GM18909 (cell line): ENCODE results near the gene SULT1C3.
"Not testable (repeated sequence)": the region's sequence is repeated elsewhere in the genome, so short reads cannot be mapped to it uniquely, and the experiment has no call there.

Experiments
- ATAC-seq: cut with Tn5 transposase; IDR thresholded peaks from one replicate; pipeline ENCODE4 v1.9.1; 2021; ENCODE audit warnings: mild to moderate bottlenecking; ENCODE audit not compliant: unreplicated experiment, poor library complexity

The SULT1C3 gene

DNA sequence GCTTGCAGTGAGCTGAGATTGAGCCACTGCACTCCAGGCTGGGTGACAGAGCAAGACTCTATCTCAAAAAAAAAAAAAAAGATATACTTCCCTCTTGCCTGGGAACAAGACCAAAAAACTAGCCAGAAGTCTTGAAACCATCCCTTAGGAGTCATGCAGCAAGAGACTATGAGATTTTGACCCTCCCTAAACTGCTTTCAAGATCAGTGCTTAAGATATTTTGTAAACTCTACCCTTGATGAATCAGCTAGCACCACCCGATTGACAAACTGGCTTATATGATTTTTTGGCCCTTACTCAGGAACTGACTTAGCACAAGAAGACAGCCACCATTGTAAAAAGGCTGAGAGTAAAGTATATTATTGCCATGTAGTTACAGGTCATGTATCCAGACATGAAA lies 3.8 kb downstream of the SULT1C3 start:
- ATAC-seq, result no peak

DNA sequence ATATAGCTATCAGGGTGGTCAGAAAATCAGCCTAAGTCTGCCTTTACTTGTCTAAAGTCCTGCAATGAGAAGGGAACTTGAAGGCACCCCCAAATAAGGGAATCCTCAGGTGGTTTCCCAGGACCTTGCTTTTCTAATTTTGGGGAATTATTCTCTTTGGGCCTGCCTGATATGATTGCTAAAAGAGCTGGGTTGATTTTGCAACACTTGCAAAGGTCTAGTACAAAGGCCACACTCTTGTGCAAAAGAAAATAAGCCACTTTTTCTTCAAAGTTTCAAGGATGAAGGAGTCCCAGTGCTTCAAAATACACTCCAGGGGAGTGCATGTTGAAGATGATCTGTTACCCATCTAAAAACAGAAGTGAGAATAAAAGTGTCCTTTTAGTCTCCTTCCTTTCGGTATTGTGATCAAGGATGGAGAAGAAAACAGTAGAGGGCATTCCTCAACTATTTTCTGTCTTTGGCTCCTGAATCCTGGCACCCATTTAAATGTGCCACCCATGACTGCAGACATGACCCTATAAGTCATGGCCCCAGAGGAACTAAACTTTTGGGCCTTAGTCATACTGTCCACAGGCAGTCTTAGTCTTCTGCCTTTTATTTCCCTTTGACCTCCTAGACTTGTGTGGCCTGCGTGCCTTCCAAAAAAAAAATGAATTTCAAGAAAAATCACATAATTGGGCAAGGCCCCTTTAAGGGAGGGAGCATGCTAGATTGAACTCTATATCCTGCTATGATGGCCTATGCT lies 5.1 kb downstream of the SULT1C3 start:
- no peak for ATAC-seq

DNA sequence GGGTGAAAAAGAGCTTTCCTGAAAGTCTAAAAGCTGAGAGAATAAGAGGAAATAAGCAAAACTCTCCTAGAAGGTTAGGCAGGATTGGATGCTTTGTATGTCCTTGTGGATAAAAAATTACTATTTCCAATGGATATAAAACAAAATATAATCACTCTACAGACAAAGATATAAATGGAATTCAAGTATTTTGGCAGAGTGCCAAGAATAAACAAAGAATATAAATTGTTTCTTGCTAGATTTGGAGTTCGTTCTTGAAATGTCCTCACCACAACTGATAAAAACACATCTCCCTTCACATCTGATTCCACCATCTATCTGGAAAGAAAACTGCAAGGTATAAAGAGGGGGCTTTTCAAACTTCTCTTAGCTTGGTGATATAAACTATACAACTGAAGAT lies 13.3 kb downstream of the SULT1C3 start:
- no peak for ATAC-seq

DNA sequence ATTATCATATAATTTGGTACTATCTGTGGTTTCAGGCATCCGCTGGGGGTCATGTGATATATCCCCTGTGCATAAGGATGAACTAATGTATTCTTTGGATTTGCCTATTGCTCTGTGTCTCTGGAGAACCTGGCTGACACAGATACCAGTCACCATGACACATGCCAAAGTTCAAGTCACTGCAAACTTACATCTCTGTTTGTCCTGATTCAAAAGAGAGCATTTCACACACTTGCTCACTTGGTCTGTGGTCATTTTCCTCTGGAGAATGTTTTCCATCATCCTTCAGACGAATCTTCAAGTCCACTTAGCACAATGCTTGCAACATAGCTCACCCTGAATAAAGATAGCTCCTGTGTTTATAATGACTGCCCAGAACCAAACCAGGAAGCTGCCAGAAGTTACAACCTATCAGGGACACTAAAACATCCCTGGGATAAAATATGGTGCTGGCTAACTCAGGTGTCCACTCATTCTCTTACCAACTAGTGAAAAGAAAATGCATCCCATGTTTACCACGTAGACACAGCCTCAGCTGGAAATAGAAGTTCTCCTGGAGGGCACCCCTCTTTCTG lies 18.1 kb downstream of the SULT1C3 start:
- ATAC-seq, result no peak

DNA sequence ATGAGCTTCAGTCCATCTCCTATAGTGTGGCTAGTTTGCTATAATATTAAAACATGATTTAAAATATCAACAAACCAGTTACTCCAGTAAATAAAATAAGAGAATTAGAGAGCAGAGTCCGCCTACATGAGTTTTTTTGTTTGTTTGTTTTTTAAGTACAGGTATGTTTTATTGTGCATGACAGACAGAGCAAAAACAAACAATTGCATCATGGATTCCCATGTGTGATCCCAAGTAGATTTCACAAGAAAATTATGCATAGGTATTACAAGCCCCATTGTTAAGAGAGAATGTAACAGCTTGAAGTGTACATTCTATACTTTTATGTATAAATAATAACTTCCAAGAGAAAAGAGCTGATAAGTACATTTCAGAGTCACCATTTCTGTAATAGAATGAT lies 21.0 kb downstream of the SULT1C3 start:
- ATAC-seq, result no peak

DNA sequence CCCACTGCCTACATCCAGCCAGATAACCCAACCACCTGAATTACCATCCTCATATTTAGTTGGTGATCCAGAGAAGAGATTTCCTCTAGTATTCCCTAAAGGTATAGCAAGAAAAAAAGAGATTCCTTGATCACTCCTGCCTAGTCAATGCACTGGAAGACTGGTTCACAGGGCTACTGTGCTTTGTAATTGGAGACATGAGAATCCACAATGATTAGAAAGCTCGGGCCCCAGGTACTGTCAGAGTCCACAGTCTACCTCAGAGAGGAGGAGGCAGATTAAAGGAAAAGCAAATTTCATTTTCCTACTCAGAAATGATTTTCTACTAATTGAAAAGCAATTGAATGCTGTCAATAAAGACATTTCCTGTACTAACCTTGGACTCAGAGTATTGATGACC lies 22.3 kb downstream of the SULT1C3 start:
- ATAC-seq, result no peak

- ATAC-seq, result no peak
Measured at GRCh38 chr2:108263401-108263800, 23.6 kb downstream of the SULT1C3 start.

DNA sequence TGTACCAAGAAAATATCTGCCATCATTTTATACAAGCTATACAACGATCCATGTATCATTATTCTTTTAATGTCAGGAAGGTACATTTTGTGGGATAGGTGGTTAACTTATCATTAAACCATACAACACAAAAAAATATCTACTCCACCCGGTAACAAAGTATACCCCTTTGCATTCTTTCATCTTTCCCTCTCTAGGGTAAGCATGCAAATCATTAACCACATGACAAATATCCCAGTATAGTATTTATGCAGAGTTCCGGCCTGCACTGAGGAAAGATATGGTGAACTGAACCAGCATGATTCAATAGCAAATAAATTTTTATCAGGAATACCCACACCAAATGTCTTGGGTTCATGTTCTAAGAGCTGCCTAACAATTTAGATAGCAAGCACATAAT lies 26.4 kb downstream of the SULT1C3 start:
- no peak for ATAC-seq

DNA sequence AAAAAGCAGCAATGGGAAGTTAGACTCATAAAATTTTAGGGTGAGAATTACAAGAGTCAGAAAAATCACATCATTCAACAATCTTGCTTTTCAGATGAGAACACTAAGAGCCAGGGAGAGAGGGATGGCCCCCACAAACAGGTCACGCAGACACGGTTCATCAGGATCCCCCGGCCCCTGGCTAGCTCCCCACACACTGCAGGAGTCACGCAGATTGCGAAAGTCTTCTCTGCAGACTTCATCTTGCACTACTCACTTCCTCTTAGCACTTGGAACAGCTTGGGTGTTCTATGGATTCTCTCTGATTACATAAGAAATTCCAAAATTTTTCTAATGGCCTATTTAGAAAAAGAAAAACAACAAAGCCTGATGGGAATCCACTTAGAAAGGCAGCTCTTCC lies 27.3 kb downstream of the SULT1C3 start:
- ATAC-seq, result no peak

- ATAC-seq, result no peak
Measured at GRCh38 chr2:108268001-108268400, 28.2 kb downstream of the SULT1C3 start.

- no peak for ATAC-seq
Measured at GRCh38 chr2:108270346-108270745, 30.6 kb downstream of the SULT1C3 start.

DNA sequence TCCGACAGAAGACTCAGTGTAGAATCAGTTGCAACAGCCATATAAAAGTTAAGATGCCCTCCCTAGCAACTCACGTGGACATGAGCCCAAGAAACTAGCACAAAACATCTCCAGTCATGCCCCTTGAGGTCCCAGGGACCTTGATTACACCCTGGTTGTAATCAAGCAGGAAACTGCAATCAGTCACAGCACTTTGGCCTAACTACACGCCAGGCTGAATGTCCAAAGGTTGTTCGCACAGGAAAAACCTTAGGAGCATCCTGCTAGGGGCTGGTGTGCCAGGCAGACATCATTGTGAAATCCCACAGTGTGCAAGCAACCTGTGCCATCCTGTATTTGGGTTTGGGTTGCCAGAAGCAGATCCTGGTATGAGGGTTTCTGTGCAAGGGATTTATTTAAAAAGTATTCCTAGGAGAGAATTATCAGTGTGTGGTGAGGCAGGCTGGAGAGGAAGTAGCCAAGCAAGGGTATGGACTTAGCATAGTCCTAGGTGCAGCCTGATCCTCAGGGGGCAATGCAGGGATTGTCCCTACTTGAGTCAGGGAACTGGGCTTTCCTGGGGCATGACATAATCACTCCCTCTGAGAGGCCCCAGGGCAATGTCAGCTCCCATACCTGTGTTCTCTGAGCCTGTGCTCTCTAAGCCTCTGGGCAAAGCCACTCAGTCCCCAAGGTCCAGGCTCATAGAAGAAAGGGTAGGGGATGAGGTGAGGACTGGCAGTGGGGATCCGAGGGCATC lies 31.2 kb downstream of the SULT1C3 start:
- ATAC-seq, result no peak

DNA sequence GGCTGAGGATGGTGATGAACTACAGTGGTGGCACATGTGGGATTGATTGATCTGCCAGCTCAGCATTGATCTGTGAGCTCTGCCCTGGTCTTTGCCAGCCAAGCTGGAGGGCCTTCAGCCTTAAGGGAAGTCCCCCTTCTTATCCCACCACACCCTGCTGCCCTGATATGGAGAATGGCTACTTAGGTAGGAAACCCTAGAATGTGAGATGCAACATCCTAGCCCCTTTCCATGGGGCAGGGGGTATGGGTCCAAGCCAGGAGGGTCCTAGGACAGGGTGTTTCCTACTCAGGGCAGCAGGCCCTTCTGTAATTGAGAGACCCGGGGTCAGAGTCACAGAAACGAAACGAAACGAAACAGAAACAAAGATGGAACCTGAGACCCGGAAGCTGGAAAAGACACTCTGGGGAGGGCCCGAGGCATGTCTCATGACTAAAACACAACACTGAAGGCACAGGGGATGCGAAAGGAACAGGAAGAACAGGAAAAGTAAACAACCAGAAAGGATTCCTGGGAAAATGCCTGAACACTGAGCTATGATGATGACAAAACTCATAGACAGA lies 32.0 kb downstream of the SULT1C3 start:
- ATAC-seq, result no peak

DNA sequence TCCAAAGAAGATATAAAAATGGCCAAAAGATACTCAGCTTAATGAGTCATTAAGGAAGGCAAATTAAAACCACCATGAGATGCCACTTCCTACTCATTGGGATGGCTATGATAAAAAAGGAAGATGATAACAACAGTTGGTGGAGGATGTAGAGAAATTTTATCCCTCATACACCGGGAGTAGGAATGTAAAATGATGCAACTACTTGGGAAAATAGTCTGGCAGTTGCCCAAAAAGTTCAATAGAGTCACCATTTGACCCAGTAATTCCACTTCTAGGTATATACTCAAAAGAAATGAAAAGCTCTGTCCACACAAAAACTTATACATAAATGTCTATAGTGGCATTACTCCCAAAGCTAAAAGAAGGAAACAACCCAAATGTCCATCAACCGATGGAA lies 38.9 kb downstream of the SULT1C3 start:
- ATAC-seq, result no peak

DNA sequence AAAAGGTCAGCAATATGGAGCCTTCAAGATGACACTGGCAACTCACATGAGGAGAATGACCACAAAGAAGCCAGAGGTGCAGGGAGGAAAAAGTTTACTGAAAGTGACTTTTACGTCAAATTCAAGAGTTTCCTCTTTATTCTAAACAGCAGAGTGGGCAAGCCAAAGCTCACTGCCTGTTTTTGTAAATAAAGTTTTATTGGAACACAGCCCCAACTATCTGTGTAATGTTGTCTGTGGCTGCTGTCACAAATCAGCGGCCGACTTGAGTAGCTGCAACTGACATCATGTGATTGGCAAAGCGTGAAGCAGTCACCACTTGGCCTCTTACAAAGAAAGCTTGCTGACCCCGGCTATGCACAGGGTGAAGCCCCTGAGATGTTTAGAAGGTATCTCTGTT lies 39.7 kb downstream of the SULT1C3 start:
- ATAC-seq, result no peak

GRCh38 chr2:108280466-108280865 lies 40.7 kb downstream of the SULT1C3 start:
- no peak for ATAC-seq

DNA sequence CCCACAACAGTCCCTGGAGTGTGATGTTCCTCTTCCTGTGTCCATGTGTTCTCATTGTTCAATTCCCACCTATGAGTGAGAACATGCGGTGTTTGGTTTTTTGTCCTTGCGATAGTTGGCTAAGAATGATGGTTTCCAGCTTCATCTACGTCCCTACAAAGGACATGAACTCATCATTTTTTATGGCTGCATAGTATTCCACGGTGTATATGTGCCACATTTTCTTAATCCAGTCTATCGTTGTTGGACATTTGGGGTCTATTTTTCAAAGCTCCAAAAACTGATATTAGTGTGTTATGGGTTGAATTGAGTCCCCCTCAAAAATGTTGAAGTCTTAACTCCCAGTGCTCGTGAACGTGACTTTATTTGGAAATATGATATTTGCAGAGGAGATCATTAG lies 44.8 kb downstream of the SULT1C3 start:
- ATAC-seq, result not testable (repeated sequence)

DNA sequence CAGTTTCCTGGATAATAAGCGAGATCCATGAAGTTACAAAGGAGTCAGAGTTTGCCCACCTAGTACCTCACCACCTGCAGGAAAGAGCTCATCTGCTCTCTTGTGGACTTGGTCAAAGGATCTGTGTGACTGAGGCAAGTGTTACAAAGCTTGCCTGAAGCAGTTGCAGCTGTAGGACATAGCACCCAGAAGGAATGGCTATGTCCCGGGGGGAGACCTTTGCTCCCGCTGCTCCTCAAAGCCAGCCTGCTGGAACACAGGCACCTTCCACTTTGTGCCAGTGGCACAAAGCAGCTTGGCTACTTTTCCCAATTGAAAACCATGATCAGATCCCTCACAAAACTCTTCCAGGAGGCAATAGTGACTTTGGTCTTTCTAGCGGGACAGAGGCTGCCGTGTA lies 45.8 kb downstream of the SULT1C3 start:
- ATAC-seq, result no peak

DNA sequence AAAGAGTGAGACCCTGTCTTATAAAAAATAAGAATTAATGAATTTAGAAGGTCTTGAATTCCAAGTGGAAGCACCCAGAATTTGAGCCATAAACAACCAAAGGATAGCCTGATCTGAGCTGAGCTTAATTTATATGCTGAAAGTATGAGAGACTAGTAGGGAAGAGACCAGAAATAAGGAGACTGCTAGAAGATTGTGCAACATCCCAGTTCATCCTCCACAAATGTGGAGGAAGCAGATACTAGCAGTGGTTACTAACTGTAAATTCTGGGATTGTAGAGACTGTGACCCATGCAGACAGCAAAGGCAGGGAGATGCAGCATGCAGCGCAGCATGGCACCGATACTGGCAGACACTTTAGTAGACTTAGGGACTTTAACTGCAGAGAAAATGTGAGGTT lies 47.4 kb downstream of the SULT1C3 start:
- no peak for ATAC-seq

- no peak for ATAC-seq
Measured at GRCh38 chr2:108288534-108289106, 48.9 kb downstream of the SULT1C3 start, which contains the start of gene SULT1C2. Gene SULT1C2, plus strand, starts transcription at chr2:108288895. Its CDS starts 4,773 bp downstream, at chr2:108293668.

GRCh38 chr2:108293850-108294249 lies 54.1 kb downstream of the SULT1C3 start:
- ATAC-seq, result no peak
